ENCODE measurements around the gene IL3.

Gene IL3

DNA sequence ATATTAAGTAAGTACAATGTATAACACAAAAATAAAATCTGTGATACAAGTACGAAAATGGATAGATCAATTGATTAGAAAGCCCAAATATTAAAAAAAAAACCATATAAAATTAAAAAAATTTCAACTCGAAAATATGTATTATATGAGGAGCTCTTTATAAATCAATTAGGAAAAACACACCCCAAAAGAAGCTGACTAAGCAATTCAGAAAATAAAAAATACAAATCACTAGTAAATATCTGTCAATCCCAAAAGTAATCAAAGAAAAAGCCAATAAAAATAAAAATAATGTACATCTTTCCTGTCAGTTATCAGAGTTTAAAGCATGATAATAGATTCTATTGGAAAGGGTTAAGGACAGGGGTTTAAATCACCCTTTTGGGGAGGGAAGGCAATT, 38.8 kb upstream of the IL3 start:
- H3K27me3 ChIP-seq (ENCODE audit: insufficient read depth, low read length, poor library complexity, severe bottlenecking): no peaks in the 10 kb centered on the region
- no peaks in the 10 kb centered on the region for H3K9me2 ChIP-seq (replicated peaks; ENCODE audit: low read depth, low read length)
- no peak overlapping the region for H3K4me3 ChIP-seq (ENCODE audit: low read length, poor library complexity, severe bottlenecking)
- TF ChIP-seq EZH2phosphoT487 (IDR thresholded peaks at IDR 0.05; ENCODE audit: borderline replicate concordance): no peak
- TF ChIP-seq, protein P1, sequence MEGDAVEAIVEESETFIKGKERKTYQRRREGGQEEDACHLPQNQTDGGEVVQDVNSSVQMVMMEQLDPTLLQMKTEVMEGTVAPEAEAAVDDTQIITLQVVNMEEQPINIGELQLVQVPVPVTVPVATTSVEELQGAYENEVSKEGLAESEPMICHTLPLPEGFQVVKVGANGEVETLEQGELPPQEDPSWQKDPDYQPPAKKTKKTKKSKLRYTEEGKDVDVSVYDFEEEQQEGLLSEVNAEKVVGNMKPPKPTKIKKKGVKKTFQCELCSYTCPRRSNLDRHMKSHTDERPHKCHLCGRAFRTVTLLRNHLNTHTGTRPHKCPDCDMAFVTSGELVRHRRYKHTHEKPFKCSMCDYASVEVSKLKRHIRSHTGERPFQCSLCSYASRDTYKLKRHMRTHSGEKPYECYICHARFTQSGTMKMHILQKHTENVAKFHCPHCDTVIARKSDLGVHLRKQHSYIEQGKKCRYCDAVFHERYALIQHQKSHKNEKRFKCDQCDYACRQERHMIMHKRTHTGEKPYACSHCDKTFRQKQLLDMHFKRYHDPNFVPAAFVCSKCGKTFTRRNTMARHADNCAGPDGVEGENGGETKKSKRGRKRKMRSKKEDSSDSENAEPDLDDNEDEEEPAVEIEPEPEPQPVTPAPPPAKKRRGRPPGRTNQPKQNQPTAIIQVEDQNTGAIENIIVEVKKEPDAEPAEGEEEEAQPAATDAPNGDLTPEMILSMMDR (conservative IDR thresholded peaks at IDR 0.05; ENCODE audit: low read length): no peak
- no peaks in the 10 kb centered on the region for H4K20me1 ChIP-seq (ENCODE audit: insufficient read depth, low read length, poor library complexity, severe bottlenecking)
- no peak overlapping the region for H2AFZ ChIP-seq (ENCODE audit: low read length)
- H3K9ac ChIP-seq (ENCODE audit: low read depth, low read length, poor library complexity, severe bottlenecking): no peak overlapping the region
- H3F3A ChIP-seq (ENCODE audit: low read depth): no peaks in the 10 kb centered on the region
- no peaks in the 10 kb centered on the region for H3K36me3 ChIP-seq (ENCODE audit: insufficient read depth, low read length)
- H3K4me1 ChIP-seq (ENCODE audit: insufficient read depth, low read length, poor library complexity, severe bottlenecking): no peaks in the 10 kb centered on the region
- no peak overlapping the region for H3K4me2 ChIP-seq (ENCODE audit: low read depth, low read length, poor library complexity, severe bottlenecking)
- no peaks in the 10 kb centered on the region for H3K9me3 ChIP-seq (ENCODE audit: insufficient read depth, low read depth, low read length)
- no peaks in the 10 kb centered on the region for H3K79me2 ChIP-seq (ENCODE audit: insufficient read depth, low read length)

DNA sequence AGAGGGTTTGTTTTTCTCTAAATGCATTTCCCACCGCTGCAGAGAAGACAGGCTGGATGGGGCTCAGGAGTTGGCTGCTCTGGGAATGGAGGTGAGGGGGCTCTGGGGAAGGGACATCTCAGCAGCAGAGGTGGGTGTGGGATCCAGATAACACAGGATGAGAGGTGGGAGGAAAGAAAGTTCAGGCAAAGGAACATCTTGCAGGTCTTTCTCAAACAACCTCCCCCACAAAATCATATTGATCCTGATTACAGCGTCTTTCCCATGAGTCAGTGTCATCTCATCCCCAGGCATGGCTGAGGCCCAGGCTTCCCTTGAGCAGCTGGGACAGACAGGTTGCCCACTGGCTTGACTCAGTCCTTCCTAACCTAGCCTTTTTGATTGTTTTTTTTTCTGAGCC, 37.7 kb upstream of the IL3 start:
- Histone ChIP-seq H3K9me3 (ENCODE audit: insufficient read depth, low read depth, low read length) (no peaks in the 10 kb centered on the region), H4K20me1 (ENCODE audit: insufficient read depth, low read length, poor library complexity, severe bottlenecking) (no peaks in the 10 kb centered on the region), H3K9ac (ENCODE audit: low read depth, low read length, poor library complexity, severe bottlenecking) (no peak overlapping the region), H3K4me2 (ENCODE audit: low read depth, low read length, poor library complexity, severe bottlenecking) (no peak overlapping the region), H3K36me3 (ENCODE audit: insufficient read depth, low read length) (no peaks in the 10 kb centered on the region), H3K27me3 (ENCODE audit: insufficient read depth, low read length, poor library complexity, severe bottlenecking) (no peaks in the 10 kb centered on the region), H3K79me2 (ENCODE audit: insufficient read depth, low read length) (no peaks in the 10 kb centered on the region), H2AFZ (ENCODE audit: low read length) (no peak overlapping the region), H3F3A (ENCODE audit: low read depth) (no peaks in the 10 kb centered on the region), H3K9me2 (replicated peaks; ENCODE audit: low read depth, low read length) (no peaks in the 10 kb centered on the region), H3K4me1 (ENCODE audit: insufficient read depth, low read length, poor library complexity, severe bottlenecking) (no peaks in the 10 kb centered on the region), H3K4me3 (ENCODE audit: low read length, poor library complexity, severe bottlenecking) (no peak overlapping the region)
- TF ChIP-seq, protein P1 (conservative IDR thresholded peaks at IDR 0.05; ENCODE audit: low read length): no peak
- no peak for TF ChIP-seq EZH2phosphoT487 (IDR thresholded peaks at IDR 0.05; ENCODE audit: borderline replicate concordance)

- Histone ChIP-seq H3K9ac (ENCODE audit: low read depth, low read length, poor library complexity, severe bottlenecking) (no peak overlapping the region), H3K79me2 (ENCODE audit: insufficient read depth, low read length) (no peaks in the 10 kb centered on the region)
- TF ChIP-seq, protein P1 (conservative IDR thresholded peaks at IDR 0.05; ENCODE audit: low read length): no peak
- no peak for TF ChIP-seq EZH2phosphoT487 (IDR thresholded peaks at IDR 0.05; ENCODE audit: borderline replicate concordance)
Observed at GRCh38 chr5:132023258-132024116, 37.0 kb upstream of the IL3 start.

More at GRCh38 chr5:132023258-132024116, 37.0 kb upstream of the IL3 start:
- Histone ChIP-seq H3K4me2 (ENCODE audit: low read depth, low read length, poor library complexity, severe bottlenecking) (no peak overlapping the region), H3K36me3 (ENCODE audit: insufficient read depth, low read length) (no peaks in the 10 kb centered on the region), H3K4me1 (ENCODE audit: insufficient read depth, low read length, poor library complexity, severe bottlenecking) (no peaks in the 10 kb centered on the region), H3K9me2 (replicated peaks; ENCODE audit: low read depth, low read length) (no peaks in the 10 kb centered on the region), H4K20me1 (ENCODE audit: insufficient read depth, low read length, poor library complexity, severe bottlenecking) (no peaks in the 10 kb centered on the region), H3K9me3 (ENCODE audit: insufficient read depth, low read depth, low read length) (no peaks in the 10 kb centered on the region), H3F3A (ENCODE audit: low read depth) (no peaks in the 10 kb centered on the region), H2AFZ (ENCODE audit: low read length) (no peak overlapping the region), H3K27me3 (ENCODE audit: insufficient read depth, low read length, poor library complexity, severe bottlenecking) (no peaks in the 10 kb centered on the region), H3K4me3 (ENCODE audit: low read length, poor library complexity, severe bottlenecking) (no peak overlapping the region)

All from Loucy (cell line).